Astrocyte of the spinal cord (primary cell): ENCODE data around the gene PTPN14.

Experiments used
- DNase-seq: peaks from one replicate; pipeline ENCODE4 v3.0.0; 2011; ENCODE audit warnings: low read depth, low spot score
- H3K4me3 ChIP-seq: 2 replicates; pipeline ENCODE4 v1.5.1; 2011; ENCODE audit warnings: low read depth, mild to moderate bottlenecking, low read length, moderate library complexity
- CTCF ChIP-seq: IDR thresholded peaks from 2 replicates; pipeline ENCODE4 v1.5.1; 2012; ENCODE audit warnings: low read depth, mild to moderate bottlenecking, low read length, inconsistent platforms
- in situ Hi-C: cut with HindIII; loops from 2 replicates; pipeline ENCODE4 v1.10.0; 2017; ENCODE audit warnings: low sequenced_read_pairs

Gene PTPN14

GRCh38 chr1:214462882-214463281 is 88.5 kb downstream of the PTPN14 start:
- DNase-seq: no peak
- TF ChIP-seq CTCF: no peak
- in situ Hi-C loops: no loop called here
- no peak overlapping the region for H3K4me3 ChIP-seq

GRCh38 chr1:214461305-214461704 is 90.1 kb downstream of the PTPN14 start:
- no peak for DNase-seq
- in situ Hi-C loops: no loop called here
- TF ChIP-seq CTCF: no peak
- H3K4me3 ChIP-seq: no peak overlapping the region

- DNase-seq: no peak
- TF ChIP-seq CTCF: no peak
- H3K4me3 ChIP-seq: no peak overlapping the region
- in situ Hi-C loops: no loop called here
These were observed 91.0 kb downstream of the PTPN14 start for GRCh38 chr1:214460304-214460916.

GRCh38 chr1:214459895-214460294 is 91.5 kb downstream of the PTPN14 start:
- in situ Hi-C loops: no loop called here
- no peak overlapping the region for H3K4me3 ChIP-seq
- no peak for DNase-seq
- TF ChIP-seq CTCF: no peak

GRCh38 chr1:214458541-214458940 is 92.9 kb downstream of the PTPN14 start:
- H3K4me3 ChIP-seq: no peak overlapping the region
- DNase-seq: no peak
- in situ Hi-C loops: no loop called here
- TF ChIP-seq CTCF: no peak

- no peak overlapping the region for H3K4me3 ChIP-seq
- no peak for DNase-seq
- in situ Hi-C loops: no loop called here
- TF ChIP-seq CTCF: no peak
These were observed 95.2 kb downstream of the PTPN14 start for GRCh38 chr1:214455971-214456867.
